GOT3 (cell line): Measurements from ENCODE around the gene GULP1.
A peak's percentile ranks its signal among the peaks of the same experiment; 100 is the strongest.

ENCODE experiments used
- DNase-seq: peaks from one replicate; lab custom pipeline; 2025; ENCODE audit warnings: mixed read lengths; lab: John Stamatoyannopoulos, UW

Gene GULP1

DNA sequence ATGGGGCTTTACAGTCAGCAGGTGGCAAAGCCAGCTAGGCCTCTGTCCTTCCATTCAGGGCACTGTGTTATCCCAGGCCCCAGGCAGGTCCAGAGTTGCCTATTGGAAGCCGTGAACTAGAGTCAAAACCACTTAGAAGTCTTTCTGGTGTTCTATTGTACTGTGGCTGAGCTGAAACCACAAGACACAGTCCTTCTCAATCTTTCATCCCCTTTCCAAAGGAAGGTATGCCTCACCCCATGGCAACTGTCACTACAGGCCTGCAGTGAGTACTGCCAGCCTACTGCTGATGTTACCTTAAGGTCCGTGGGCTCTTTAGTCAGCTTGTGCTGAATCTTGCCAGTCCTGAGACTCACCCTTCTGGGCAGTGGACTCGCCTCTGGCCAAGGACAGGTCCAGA is 181.6 kb downstream of the GULP1 start:
- no peak for DNase-seq

DNA sequence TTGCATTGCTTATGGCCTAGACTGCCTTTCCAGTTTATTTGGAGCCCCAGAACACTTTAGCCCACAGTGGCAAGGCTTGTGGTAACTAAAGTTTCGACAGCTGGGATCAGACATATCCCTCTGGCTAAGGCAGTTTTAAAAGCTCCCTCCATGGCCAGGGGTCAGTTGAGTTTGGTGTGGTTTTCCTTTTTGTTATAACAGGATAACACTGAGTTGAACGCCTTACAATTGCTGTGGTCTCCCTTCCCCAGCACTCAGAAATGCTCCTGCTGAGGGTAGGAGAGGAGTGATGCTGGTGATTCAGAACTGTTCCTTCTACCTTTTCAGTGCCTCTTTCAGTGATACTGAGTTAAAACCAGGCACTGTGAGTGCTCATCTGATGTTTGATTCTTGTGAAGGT is 182.6 kb downstream of the GULP1 start:
- no peak for DNase-seq

DNA sequence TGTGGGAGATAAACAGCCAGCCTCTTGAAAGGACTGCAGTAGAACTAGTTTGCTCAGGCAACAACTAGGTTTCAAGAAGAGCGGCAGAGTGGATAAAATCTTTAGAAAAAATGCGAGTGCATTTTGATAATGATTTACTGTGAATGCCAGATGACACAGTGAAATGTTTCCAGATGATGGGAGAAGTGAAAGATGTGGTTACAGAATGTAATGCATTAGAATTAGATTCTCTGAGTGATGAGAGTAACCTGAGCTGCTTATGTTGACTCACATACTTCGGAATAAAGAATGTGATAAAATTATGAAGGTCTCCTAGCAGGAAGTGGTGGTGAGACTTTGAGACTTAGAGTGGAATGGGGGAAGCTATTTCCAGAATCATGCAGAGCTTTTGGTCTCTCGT is 184.3 kb downstream of the GULP1 start:
- DNase-seq, result no peak

DNA sequence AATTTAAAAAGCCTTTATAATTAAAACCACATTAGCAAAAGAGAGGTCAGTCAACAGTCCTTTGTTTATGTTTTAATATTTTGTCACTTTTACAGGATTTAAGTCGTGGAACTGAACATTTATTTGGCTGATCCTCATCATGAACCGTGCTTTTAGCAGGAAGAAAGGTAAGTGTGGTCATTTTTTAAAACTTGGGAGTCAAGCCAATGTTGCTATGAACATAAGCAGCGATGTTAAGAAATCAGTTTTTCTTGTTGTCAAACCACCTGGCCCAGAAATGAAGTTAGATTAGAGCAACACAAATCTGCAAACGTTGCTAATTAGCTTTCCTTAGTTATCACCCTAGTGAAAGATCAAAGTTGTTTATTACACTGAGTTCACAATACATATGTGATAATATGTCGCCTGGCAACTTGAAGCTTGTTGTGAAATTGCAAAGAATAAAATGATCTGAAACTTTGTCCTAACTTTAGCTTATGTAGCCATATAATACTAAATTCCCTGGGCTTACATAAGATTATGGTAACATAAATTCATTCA is 186.0 kb downstream of the GULP1 start:
- no peak for DNase-seq

DNA sequence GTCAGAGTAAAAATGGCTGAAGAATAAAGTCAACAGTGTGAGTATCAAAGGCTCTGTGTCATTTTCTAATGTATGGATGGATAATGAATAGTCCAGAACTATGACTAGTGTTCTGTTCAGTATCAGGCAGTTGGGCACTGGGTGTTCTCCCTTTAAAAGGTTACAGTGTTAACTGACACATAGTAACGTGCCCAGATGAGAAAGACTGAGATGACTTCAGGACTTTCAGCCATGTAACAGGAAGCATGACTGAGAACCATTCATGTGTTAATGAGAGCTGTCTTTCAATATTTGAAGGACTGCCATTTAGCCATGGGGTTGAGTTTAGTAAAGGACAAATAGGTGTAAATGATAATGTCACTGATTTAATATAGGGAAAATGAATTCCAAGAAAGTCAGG is 187.1 kb downstream of the GULP1 start:
- DNase-seq, result no peak

DNA sequence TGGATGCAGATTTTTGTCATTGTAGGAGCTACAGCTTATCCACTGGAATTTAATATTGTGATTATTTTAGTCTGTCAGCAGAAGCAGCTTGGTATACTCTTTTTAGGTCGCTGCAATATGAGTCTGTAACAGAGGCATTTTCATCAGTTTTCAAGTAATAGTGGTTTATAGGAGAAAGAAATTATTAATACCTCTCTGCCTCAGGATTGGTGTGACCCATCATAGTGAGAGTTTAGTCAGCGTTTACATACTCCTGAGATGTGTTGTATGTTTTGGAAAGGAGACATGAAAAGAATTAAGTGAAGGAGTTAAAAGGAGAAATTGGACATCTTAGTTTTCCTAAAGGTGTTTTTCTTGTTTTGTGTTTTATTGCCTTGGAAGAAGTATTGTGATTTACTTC is 189.8 kb downstream of the GULP1 start:
- DNase-seq, result no peak

DNA sequence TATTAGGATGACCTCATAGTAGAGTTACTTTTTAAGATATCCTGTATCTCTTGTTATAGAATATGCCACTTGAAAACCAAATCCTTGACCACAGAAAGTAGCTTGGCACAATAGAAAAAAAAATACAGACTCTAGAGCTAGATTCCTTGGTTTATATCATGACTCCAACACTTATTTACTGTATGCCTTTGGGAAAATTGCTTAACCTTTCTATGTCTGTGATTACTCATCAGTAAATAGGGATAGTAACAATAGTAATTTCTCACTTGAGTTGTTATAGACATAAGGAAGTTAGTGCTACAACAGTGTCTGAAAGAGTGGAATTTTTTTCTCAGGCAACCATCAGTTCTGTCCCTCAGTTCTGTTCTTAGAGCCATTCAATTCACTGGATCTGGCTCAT is 193.8 kb downstream of the GULP1 start:
- no peak for DNase-seq

DNA sequence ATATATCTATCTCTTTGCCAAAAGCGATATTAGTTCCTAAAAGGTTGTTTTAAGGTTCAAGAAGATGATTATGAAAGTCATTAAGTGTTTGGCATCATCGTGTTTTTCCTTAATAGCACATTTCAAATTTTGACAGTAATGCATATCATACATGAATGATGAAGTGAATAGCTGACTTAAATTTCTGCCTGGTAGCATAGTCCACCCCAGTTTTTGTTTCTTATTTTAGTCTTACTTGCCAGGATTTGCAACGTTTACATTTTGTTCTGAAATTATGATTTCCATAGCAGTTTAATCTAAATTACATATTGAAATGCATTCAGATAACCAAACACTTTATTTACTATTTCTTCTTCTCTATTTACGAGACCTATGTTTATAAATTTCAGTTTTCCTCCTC is 201.1 kb downstream of the GULP1 start:
- no peak for DNase-seq

DNA sequence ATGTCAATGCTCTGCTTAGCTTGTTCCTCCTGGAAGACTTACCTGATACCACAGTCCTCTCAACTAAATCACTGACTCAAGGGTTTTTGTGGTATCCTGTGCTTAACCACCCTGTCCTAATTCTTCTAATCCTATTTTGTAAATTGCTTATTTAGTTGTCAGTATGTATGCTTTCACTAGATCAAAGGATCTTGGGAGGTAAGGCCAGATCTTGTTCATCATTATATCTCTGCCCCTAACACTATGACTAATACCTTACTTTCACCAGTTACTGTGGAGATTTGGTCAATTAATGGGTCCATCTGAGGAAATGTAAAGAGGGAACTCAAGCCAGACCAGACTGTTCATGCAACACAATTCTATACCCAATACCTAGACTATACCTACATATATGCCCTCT is 203.2 kb downstream of the GULP1 start:
- DNase-seq, result no peak

DNA sequence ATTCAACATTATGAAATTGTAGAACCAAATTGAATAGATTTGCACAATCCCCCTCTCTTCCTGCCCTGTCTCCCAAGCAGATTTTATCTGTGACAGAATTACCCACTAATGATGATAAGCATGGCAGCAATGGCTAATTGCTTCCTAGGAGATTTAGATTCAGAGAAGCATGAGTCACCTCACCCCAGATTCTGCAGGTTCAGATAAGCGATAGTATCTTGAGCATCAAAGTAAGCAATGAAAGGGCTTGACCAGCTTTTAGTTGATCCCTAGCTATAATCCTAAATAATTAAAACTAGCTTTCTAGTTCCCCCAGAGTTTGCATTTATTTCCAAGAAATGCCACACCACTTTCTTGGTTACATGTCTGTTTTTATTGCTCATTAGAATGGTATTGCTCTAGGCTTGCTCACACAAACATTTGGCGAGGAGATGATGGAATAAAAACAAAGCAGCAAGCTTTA is 204.3 kb downstream of the GULP1 start:
- DNase-seq, result no peak

DNA sequence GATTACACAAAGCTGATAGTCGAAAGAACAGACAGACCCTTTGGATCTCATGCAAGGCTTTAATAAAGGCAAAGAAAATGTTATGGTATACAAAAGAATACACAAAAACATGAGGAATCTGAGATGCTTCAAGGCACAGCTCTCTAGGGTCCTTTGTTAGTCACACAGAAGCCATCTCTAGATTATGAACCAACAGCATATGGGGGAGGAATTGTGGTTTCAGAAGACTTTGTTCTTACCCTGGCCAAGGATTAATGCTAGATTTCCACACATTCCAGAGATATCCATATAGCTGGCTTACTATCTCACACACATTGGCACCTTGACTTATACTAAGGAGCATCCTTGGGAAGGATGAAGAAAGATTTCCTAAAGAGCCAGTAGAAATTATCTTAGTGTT is 206.1 kb downstream of the GULP1 start:
- DNase-seq, result no peak

DNA sequence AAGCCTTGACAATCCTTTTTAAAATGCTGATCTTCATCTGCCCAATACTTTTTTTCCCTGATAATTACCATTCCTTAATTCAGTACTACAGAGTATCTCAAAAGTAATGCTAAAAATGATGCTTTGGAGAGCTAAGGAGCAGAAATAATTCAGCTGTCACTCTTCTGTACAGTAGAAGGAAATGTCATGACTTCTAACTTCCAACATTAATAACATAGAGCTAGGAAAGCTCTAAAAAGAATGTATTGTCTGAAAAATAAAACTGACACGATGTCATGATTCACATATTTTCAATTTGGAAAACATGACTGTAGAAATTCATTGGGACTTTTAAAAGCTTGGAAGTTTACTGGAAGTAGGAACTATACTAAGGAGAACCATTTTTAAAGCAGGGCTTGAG is 212.3 kb downstream of the GULP1 start:
- no peak for DNase-seq

DNA sequence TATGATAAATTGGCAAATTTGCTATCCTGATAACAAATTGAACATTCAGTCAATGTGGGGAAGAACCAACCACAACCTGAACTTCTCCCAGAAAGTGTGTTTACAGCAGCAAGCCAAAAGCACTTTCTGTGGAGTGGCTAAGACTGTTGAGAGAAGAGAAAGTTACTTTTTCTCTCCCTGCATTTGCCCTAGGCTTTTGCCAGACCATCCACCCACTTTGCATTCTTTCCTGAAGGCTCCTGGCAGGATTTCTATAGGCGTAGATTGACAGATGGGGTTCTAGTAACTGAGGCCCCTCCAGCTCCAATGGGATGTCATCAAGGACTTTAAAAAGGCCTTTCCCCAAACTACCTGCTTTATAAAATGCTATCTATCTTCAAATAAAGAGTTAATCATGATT is 215.2 kb downstream of the GULP1 start:
- no peak for DNase-seq

DNA sequence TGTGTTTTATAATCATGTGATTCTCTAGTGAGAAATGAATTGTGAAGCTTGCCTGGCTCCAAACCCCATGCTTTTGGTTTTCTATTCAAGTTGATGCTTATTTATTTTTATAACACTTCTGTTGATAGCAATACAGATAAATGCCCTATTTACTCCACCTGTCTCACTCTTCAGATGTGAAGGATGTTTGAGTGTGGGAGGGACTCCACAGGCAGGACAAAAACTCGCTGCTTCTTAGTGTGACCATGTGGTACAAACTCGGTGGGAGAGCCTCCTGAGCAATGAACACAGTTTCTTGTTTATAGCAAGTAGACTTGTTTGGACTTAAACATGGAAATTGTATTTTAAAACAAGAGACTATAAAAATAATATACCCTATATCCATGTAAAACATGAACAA is 219.7 kb downstream of the GULP1 start:
- no peak for DNase-seq

DNA sequence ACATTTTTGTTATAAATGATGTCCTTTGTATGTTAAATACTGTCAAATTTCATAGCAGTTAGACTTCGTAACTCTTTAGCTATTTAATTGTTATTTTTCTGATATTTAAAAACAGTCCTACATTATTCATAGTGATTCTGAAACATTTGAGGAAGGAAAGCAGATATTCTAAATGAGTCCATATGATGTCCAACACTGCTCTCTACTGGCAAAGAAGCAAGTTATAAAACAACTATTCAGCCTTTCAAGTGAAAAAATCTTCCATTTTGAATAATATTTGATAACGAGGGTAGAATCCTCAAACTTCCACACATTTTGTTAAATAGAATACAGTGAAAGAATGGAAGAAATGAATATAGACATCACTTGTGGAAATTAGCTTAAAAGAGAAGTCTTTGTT is 220.8 kb downstream of the GULP1 start:
- DNase-seq, result no peak

DNA sequence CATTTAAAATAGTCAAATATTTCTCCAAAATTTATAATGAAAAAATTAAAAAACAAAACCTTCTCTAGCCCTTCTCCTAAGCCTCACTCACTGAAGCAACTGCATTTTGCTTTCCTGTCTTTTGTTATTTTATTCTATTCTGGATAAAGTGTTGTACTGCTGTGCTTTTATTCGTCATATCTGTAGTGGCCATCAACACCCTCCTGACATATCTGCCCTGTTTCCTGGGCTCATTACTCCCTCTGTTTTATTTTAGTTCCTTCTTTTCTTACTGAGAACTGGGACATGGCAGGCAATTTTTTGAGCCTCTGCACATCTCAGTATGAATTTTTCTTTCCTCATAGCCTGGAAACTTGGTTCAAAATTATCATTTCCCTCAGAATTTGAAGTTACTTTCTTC is 224.2 kb downstream of the GULP1 start:
- no peak for DNase-seq

DNA sequence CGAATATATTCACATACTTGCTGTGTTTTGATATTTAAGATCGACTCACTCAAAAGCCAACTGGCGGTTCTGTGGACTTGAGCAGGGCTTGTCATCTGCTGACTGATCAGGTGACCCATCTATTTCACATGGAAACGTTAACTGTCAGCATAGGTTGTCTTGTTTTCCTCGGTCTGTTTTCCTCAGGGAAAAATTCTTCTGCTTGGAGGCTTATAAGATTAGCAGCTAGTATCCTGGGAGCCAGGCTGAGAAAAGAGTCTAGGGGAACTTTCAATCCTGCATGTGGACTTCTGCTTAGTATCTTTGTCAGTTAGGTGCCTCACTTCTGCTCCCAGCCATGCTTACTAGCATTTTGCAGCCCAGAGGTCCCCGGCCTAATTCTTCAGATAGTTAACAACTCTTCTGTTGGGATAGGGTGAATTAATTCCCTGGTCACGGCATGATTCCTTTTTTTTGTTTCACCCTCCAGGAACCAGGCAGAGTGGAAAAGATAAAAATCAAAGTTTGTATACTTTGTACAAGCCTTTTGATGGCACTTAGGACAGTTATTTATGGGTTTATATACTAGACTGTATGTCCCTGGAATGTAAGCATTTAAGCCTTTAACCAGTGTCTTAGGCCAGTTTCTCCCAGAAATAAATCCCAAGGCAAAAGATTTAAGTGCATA is 226.0 kb downstream of the GULP1 start:
- DNase-seq, result no peak

DNA sequence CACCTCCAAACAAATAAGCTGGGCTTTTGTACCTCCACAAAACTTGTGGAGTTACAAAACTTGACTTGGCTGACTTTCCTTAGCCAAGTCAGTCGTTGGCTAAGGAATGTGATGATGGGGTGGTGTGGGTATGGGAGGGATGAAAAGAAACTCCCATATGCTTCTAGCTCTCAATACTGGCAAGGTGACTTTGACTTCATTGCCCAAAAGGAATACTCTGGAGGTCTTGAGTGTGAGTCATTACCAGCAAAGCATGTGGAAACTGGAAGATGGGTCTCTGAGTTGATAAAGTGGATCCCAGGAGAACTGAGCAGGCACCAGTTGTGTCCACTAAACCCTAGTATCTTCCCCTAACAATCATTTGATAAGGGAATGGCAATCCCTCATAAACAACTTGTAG is 226.7 kb downstream of the GULP1 start:
- DNase-seq, result no peak

DNA sequence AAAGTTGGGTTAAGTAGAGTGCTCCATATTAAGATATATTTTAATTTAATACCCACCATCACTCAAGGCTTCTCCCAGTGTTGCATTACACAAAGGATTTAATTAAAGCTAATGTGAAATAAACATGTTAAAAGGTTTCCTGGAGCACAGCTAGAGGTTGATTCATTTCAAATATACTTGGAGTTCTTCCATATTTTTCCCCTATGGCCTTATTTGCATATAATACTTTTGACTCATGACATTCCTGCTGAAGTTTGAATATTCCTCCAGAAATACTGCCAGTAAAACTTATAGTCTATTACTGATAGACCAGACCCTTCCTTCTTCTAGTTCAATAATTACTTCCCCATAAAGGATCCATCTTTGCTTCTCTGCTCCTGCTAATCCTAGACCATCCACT is 227.5 kb downstream of the GULP1 start:
- DNase-seq, result no peak

DNA sequence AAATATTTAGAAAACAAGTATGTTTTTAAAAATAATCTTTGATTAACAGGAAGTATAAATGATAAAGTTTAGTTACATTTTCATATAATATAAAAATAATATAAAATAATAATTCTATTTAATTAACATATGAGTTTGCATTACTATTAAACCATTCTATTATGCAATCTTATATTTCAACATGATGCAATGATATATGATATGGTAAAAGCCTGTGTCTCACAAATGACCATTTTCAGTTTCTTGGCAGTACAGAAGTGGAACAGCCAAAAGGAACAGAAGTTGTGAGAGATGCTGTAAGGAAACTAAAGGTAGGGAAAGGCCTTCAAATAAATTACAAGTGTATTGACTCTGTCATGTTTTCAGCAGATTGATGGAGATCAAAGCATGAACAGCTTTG is 230.8 kb downstream of the GULP1 start:
- DNase-seq, result no peak

DNA sequence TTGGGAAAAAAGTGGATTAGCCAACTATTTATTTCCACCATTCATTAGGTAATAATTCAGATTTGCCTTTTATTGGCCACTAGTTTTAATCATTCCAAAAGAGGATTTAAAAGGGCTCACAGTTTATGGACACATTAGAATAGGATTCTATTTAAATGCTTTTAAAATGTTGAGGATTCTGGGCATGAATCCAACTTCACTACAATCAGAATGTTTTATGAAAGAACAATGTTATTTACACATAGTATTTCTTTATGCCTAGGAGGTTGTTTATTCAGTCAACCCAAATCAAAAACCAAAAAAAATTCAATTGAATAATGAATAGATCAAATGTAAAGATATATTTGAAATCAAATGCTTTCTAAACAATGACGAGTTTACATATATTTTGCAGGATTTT is 232.2 kb downstream of the GULP1 start:
- no peak for DNase-seq

DNA sequence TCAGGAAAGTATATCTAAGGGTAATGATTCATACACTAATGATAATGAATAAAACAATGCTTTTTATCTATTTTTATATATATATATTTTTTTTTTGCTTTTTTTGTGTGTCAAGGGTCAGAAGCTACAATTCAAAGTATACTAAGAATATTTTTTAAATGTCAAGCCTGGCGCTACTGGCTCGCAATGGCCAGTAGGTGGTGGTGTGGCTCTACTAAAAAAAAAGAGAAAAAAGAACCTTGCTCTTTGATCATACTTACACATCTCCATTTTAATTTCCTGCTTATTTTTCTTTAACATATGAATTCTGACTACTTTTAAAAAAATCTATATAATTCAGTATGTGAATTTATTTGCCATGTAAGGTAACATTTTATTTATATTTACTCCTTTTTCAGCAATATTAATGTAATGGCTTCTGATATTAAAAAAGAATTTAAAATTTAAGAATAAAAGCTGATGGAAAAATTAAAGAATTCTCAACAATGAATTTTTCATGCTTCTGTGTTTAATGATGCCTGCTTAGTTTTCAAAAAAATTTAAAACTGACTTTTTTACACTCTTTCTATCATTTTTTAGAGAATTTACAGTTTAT is 232.9 kb downstream of the GULP1 start:
- DNase-seq, result peak; percentile 2

DNA sequence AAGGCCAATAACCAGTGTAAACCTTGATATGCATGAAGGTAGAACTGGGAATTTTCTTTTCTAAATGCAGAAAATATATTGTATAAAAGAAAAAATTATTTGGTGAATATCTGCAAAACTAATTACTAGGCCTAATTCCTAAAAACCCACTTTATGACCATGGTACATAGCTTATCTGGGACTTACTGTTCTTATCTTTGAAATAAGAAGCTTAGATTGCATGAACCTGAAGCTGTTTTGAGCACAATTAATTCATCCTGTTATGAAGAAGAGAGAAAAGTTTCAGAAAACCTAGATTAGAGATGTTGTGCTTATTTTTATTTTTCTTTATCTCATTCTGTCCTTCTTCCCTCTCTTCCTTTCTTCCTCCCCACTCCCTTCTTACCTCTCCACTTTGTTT is 235.0 kb downstream of the GULP1 start:
- no peak for DNase-seq

DNA sequence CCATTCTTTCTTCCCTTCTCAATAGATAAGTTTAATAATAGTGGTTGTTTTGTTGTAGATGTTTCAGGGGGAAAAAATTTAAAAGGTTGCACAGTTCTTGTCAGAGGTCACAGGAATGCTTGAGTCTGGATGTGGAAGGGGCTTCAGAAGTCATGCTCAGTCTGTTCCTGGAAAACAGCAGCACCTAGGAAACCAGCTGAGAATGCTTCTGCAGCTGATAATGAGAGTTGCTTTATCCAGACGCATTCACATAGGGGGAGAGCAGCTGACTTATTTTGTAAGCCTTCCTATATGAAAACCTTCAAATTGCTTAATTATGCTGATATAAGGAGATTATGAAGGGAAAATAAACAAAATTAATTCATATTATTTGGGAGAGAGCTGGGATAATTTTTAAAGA is 235.5 kb downstream of the GULP1 start:
- DNase-seq, result no peak
